Testis (tissue), 2 donors: ENCODE results near the gene PPM1H.

ENCODE experiments used
- POLR2A ChIP-seq: fragments of 450-650 bp; IDR thresholded peaks from one replicate; pipeline ENCODE4 v1.6.1; 2017; ENCODE audit warnings: antibody characterized with exemption, mild to moderate bottlenecking, moderate library complexity
- TF ChIP-seq, protein P1 (sequence below), 3 experiments: fragments of 450-650 bp in 2 of 3; fragments of 200-600 bp in 1 of 3; sonication (generic) in 1 of 3; IDR thresholded peaks; one replicate each; pipeline ENCODE4 v1.5.1; 2016 to 2019; ENCODE audit warnings: antibody characterized with exemption in 3 of 3, mild to moderate bottlenecking in 2 of 3, moderate library complexity in 1 of 3

DNA sequence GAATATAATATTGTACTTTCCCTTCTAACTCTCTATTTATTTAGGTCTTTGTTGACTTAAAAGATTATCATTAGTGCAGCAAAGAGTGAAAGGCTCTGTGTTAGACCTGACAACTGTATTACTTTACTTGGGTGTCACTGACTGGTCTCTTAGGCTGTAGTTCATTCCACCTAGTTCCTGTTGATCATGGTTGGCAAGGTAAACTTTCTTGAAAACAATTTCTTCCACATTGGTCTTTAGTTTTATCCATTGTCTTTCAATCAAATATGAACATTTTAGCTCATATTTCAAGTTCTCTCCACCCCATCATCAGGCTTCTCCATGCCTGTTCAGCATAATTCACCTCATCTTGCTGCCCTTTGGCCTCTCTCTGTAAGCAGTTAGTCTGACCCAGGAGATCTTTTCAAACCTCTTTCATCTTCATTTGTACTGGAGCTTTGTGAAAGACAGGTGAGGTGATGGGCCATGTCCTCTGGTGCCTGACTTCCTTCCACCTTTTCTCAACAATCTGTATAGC lies 32.1 kb upstream of the PPM1H start:
- TF ChIP-seq, protein P1, sequence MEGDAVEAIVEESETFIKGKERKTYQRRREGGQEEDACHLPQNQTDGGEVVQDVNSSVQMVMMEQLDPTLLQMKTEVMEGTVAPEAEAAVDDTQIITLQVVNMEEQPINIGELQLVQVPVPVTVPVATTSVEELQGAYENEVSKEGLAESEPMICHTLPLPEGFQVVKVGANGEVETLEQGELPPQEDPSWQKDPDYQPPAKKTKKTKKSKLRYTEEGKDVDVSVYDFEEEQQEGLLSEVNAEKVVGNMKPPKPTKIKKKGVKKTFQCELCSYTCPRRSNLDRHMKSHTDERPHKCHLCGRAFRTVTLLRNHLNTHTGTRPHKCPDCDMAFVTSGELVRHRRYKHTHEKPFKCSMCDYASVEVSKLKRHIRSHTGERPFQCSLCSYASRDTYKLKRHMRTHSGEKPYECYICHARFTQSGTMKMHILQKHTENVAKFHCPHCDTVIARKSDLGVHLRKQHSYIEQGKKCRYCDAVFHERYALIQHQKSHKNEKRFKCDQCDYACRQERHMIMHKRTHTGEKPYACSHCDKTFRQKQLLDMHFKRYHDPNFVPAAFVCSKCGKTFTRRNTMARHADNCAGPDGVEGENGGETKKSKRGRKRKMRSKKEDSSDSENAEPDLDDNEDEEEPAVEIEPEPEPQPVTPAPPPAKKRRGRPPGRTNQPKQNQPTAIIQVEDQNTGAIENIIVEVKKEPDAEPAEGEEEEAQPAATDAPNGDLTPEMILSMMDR (IDR thresholded peaks at IDR 0.05): no peak
- no peak for TF ChIP-seq POLR2A
